HepG2 (cell line): ENCODE results near the gene SEMA4B. TPM values are rescaled to one million over a fixed set of nuclear protein-coding genes. Genes with fewer than 3 reads are reported as not detected.
A peak's percentile ranks its signal among the peaks of the same experiment; 100 is the strongest.

Experiments
- ARNTL ChIP-seq: sonication (generic); formaldehyde crosslinking; IDR thresholded peaks from 2 replicates; pipeline ENCODE4 v1.4.0; 2020; ENCODE audit warnings: mild to moderate bottlenecking, missing genetic modification reagents
- CEBPG ChIP-seq: IDR thresholded peaks from 2 replicates; pipeline ENCODE4 v1.6.1; 2016
- ELF3 ChIP-seq: IDR thresholded peaks from 2 replicates; pipeline ENCODE4 v1.6.1; 2016; ENCODE audit warnings: missing genetic modification reagents, missing compliant biosample characterization
- ERF ChIP-seq: IDR thresholded peaks from 2 replicates; pipeline ENCODE4 v1.6.1; 2018; ENCODE audit warnings: missing biosample characterization, missing genetic modification reagents
- GATAD2A ChIP-seq: IDR thresholded peaks from 2 replicates; pipeline ENCODE4 v1.6.1; 2016
- GZF1 ChIP-seq: sonication (generic); formaldehyde crosslinking; IDR thresholded peaks from 2 replicates; pipeline ENCODE4 v1.5.1; 2020; ENCODE audit warnings: mild to moderate bottlenecking, missing genetic modification reagents
- HNF4G ChIP-seq, 2 experiments: sonication (generic) in 1 of 2; formaldehyde crosslinking in 1 of 2; IDR thresholded peaks; 2 replicates each; pipeline versions ENCODE4 v1.4.0 to v1.6.1; 2011 to 2020; ENCODE audit warnings: borderline replicate concordance in 2 of 2, low read depth in 2 of 2, mild to moderate bottlenecking in 2 of 2, low read length in 1 of 2, missing genetic modification reagents in 1 of 2, moderate library complexity in 1 of 2
- IRF1 ChIP-seq: sonication (generic); formaldehyde crosslinking; IDR thresholded peaks from 2 replicates; pipeline ENCODE4 v1.4.0; 2020; ENCODE audit warnings: low read depth, mild to moderate bottlenecking, missing genetic modification reagents
- KLF6 ChIP-seq: IDR thresholded peaks from 2 replicates; pipeline ENCODE4 v1.8.0; 2016; ENCODE audit warnings: missing biosample characterization, missing genetic modification reagents
- NFE2 ChIP-seq: sonication (generic); formaldehyde crosslinking; IDR thresholded peaks from 2 replicates; pipeline ENCODE4 v1.4.0; 2020; ENCODE audit warnings: missing genetic modification reagents
- NFYB ChIP-seq: sonication (generic); formaldehyde crosslinking; IDR thresholded peaks from 2 replicates; pipeline ENCODE4 v1.4.0; 2020; ENCODE audit warnings: missing genetic modification reagents
- NFYC ChIP-seq: IDR thresholded peaks from 2 replicates; pipeline ENCODE4 v1.6.1; 2016; ENCODE audit warnings: missing genetic modification reagents, missing compliant biosample characterization
- PHF8 ChIP-seq: sonication (generic); formaldehyde crosslinking; IDR thresholded peaks from 2 replicates; pipeline ENCODE4 v1.5.0; 2020; ENCODE audit warnings: missing genetic modification reagents
- PREB ChIP-seq: sonication (generic); formaldehyde crosslinking; IDR thresholded peaks from 2 replicates; pipeline ENCODE4 v1.4.0; 2020; ENCODE audit warnings: missing genetic modification reagents
- RBAK ChIP-seq: sonication (generic); formaldehyde crosslinking; IDR thresholded peaks from 2 replicates; pipeline ENCODE4 v1.5.1; 2020; ENCODE audit warnings: mild to moderate bottlenecking, missing genetic modification reagents
- TAF1 ChIP-seq: sonication (generic); formaldehyde crosslinking; IDR thresholded peaks from 2 replicates; pipeline ENCODE4 v1.4.0; 2020; ENCODE audit warnings: missing genetic modification reagents
- TBX2 ChIP-seq: sonication (generic); formaldehyde crosslinking; IDR thresholded peaks from 2 replicates; pipeline ENCODE4 v1.5.0; 2020; ENCODE audit warnings: missing genetic modification reagents, mild to moderate bottlenecking, borderline replicate concordance
- TEAD3 ChIP-seq: optimal IDR thresholded peaks from 2 replicates; pipeline ENCODE3; 2016; ENCODE audit warnings: borderline replicate concordance
- THRA ChIP-seq: sonication (generic); formaldehyde crosslinking; IDR thresholded peaks from 2 replicates; pipeline ENCODE4 v1.4.0; 2020; ENCODE audit warnings: missing genetic modification reagents, borderline replicate concordance
- ZFP91 ChIP-seq: sonication (generic); formaldehyde crosslinking; IDR thresholded peaks from 2 replicates; pipeline ENCODE4 v1.9.0; 2022; ENCODE audit warnings: missing genetic modification reagents, mild to moderate bottlenecking, borderline replicate concordance
- ZNF44 ChIP-seq: sonication (generic); formaldehyde crosslinking; IDR thresholded peaks from 2 replicates; pipeline ENCODE4 v1.5.1; 2020; ENCODE audit warnings: mild to moderate bottlenecking, missing genetic modification reagents
- ZNF597 ChIP-seq: sonication (generic); formaldehyde crosslinking; IDR thresholded peaks from 2 replicates; pipeline ENCODE4 v1.5.0; 2020; ENCODE audit warnings: missing genetic modification reagents
- ZNF598 ChIP-seq: sonication (generic); formaldehyde crosslinking; IDR thresholded peaks from 2 replicates; pipeline ENCODE4 v1.5.1; 2020; ENCODE audit warnings: mild to moderate bottlenecking, missing genetic modification reagents, borderline replicate concordance
- ZNF652 ChIP-seq: IDR thresholded peaks from 2 replicates; pipeline ENCODE4 v1.6.1; 2016; ENCODE audit warnings: low read depth, borderline replicate concordance
- ZNF660 ChIP-seq: sonication (generic); formaldehyde crosslinking; IDR thresholded peaks from 2 replicates; pipeline ENCODE4 v1.5.1; 2020; ENCODE audit warnings: mild to moderate bottlenecking, low read depth, missing genetic modification reagents, borderline replicate concordance
- polyA plus RNA-seq, 8 experiments: library from polyadenylated mRNA; depleted of rRNA in 3 of 8; stranded (reverse) in 7 of 8; unstranded in 1 of 8; fragments of >200 nt; fragmentation: Illumina TruSeq in 4 of 8; extraction: Trizol in 4 of 8; gene quantifications; 2 replicates each; pipeline versions ENCODE4 v1.2.1 to v1.2.3, GENCODE V29; 2011 to 2016; ENCODE audit warnings: low read depth in 4 of 8, missing spikeins in 1 of 8, mixed read lengths in 1 of 8; ENCODE audit not compliant: insufficient read depth in 1 of 8
- total RNA-seq, 5 experiments: library from RNA; depleted of rRNA; stranded (reverse); fragments of >200 nt; fragmentation: Illumina TruSeq; extraction: Trizol; gene quantifications; 2 replicates each; pipeline ENCODE4 v1.2.3, GENCODE V29; 2016; ENCODE audit warnings: low read depth in 1 of 5

The SEMA4B gene
- total and polyA plus RNA-seq, 2 of the 13 experiments (the other 11 are each of a cell fraction or from before 2014, with no cell fraction given) = 2.1 to 17.0 TPM

- TF ChIP-seq KLF6 (CRISPR knock-in tag) (no peak), CEBPG (CRISPR knock-in tag) (no peak), HNF4G (IDR thresholded peaks at IDR 0.05; ENCODE audit: borderline replicate concordance, low read depth, low read length) (no peak), HNF4G (CRISPR knock-in tag; IDR thresholded peaks at IDR 0.05; ENCODE audit: borderline replicate concordance, low read depth) (no peak), RBAK (no peak), TBX2 (CRISPR knock-in tag) (peak; percentile 25; the same call in 1 of the 2 replicates), IRF1 (CRISPR knock-in tag) (no peak), PREB (CRISPR knock-in tag) (no peak), ZNF597 (no peak), ZNF660 (no peak), THRA (CRISPR knock-in tag) (peak; percentile 51; the same call in 1 of the 2 replicates), TAF1 (CRISPR knock-in tag) (no peak; the same call in 1 of the 2 replicates), ERF (CRISPR knock-in tag) (no peak), ELF3 (peak; percentile 76), GZF1 (CRISPR knock-in tag) (no peak), ZNF652 (CRISPR knock-in tag) (no peak), NFYB (no peak), ZFP91 (CRISPR knock-in tag) (peak; percentile 29; the same call in 1 of the 2 replicates), PHF8 (no peak), GATAD2A (CRISPR knock-in tag) (peak; percentile 20), NFE2 (CRISPR knock-in tag) (no peak), ARNTL (CRISPR knock-in tag) (no peak), ZNF44 (CRISPR knock-in tag) (no peak), ZNF598 (CRISPR knock-in tag) (0 out of 2 replicates have a peak, but pooled peaks have one; percentile 40), TEAD3 (CRISPR knock-in tag) (peak; percentile 42), NFYC (CRISPR knock-in tag) (no peak)
Measured at GRCh38 chr15:90160781-90161727, 40.1 kb upstream of the SEMA4B start (continued).
